ENCODE measurements around the gene NEK6. TPM values are rescaled to one million over a fixed set of nuclear protein-coding genes. Genes with fewer than 3 reads are reported as not detected.

The NEK6 gene
- total RNA-seq, 1 donor from 2014 or later, result 115 TPM

DNA sequence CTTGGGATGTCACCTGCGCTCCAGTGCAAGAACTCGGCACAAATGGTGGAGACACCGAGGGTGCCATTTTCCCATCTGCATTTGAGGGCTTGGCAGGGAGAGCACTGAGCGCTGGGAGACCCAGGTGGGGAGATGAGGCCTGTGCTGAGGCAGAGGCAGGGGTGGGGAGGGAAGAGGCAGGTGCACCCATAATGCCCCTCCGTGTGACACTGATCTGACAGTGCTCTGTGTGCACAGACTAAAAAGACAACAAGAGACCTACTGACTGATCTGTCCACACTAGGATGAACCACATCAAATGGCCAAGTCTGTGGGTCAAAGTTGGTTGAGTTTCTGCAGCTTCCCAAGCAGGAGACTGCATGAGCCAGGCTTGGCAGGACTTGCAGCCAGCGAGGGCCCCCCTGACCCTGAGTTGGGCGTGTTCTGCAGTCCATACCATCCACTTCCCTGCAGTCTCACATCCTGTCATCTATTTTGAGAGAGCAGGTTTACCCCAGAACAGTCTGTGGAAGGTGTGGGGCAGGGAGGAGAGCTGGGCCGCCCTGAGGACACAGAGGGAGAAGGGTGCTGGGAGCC lies 41.9 kb downstream of the NEK6 start:
- H3K27me3 Mint-ChIP-seq (ENCODE audit: unreplicated experiment), result no peaks in the 10 kb centered on the region
- H3K36me3 Mint-ChIP-seq (ENCODE audit: unreplicated experiment), result peaks cover 18% of the 10 kb centered on the region
- H3K4me1 Mint-ChIP-seq (ENCODE audit: unreplicated experiment), result peaks cover 61% of the 10 kb centered on the region
- DNase-seq (ENCODE audit: extremely low spot score, unreplicated experiment), result no peak
- TF ChIP-seq, protein P1, sequence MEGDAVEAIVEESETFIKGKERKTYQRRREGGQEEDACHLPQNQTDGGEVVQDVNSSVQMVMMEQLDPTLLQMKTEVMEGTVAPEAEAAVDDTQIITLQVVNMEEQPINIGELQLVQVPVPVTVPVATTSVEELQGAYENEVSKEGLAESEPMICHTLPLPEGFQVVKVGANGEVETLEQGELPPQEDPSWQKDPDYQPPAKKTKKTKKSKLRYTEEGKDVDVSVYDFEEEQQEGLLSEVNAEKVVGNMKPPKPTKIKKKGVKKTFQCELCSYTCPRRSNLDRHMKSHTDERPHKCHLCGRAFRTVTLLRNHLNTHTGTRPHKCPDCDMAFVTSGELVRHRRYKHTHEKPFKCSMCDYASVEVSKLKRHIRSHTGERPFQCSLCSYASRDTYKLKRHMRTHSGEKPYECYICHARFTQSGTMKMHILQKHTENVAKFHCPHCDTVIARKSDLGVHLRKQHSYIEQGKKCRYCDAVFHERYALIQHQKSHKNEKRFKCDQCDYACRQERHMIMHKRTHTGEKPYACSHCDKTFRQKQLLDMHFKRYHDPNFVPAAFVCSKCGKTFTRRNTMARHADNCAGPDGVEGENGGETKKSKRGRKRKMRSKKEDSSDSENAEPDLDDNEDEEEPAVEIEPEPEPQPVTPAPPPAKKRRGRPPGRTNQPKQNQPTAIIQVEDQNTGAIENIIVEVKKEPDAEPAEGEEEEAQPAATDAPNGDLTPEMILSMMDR (IDR thresholded peaks at IDR 0.05), result no peak
- no peak overlapping the region for H3K4me3 Mint-ChIP-seq (ENCODE audit: unreplicated experiment)
- no peaks in the 10 kb centered on the region for H3K9me3 Mint-ChIP-seq (ENCODE audit: unreplicated experiment)
- H3K27ac Mint-ChIP-seq (ENCODE audit: unreplicated experiment), result peak overlapping the region; percentile 65

DNA sequence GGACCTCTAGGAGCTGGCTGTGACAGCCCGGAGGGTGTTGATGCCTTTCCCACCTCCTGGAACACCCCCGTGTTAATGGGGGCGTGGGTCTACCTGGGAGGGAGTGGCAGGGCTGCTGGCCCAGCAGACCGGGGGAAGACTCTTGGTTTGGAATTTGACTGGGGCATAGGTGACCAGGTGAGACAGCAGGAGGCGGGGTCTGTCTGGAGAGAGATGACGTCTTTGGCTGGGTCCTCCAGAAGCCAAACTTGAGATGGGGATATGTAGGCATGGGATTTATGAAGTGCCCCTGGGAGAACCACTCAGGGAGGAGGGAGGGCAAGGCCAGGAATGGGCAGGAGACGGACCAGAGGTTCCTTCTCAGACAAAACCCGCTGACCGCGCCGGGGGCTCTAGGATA lies 42.6 kb downstream of the NEK6 start:
- no peaks in the 10 kb centered on the region for H3K9me3 Mint-ChIP-seq (ENCODE audit: unreplicated experiment)
- no peak for DNase-seq (ENCODE audit: extremely low spot score, unreplicated experiment)
- H3K4me1 Mint-ChIP-seq (ENCODE audit: unreplicated experiment), result peaks cover 55% of the 10 kb centered on the region
- no peaks in the 10 kb centered on the region for H3K27me3 Mint-ChIP-seq (ENCODE audit: unreplicated experiment)
- H3K4me3 Mint-ChIP-seq (ENCODE audit: unreplicated experiment), result no peak overlapping the region
- H3K36me3 Mint-ChIP-seq (ENCODE audit: unreplicated experiment), result peaks cover 21% of the 10 kb centered on the region
- TF ChIP-seq, protein P1 (IDR thresholded peaks at IDR 0.05), result no peak
- peak overlapping the region; percentile 65 for H3K27ac Mint-ChIP-seq (ENCODE audit: unreplicated experiment)

DNA sequence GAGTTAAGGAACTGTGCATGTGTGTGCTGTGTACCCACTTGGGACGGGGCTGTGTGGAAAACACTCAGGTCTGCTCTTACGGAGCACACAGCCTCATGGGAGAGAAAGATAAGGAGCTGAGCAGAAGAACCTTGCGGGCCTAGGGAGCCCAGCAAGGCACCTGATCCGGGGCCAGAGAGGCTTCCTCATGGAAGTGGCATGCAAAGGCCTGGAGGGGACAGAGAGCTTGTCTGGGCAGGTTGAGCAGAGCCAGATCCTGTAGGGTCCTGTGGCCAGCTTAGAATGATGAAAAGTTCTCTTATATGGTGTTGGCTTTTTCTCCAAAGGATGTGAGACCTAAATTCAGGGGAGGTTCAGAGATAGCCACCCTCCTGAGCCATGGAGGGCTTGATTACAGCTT lies 45.2 kb downstream of the NEK6 start:
- no peak for DNase-seq (ENCODE audit: extremely low spot score, unreplicated experiment)
- peaks cover 48% of the 10 kb centered on the region for H3K4me1 Mint-ChIP-seq (ENCODE audit: unreplicated experiment)
- TF ChIP-seq, protein P1 (IDR thresholded peaks at IDR 0.05), result no peak
- no peaks in the 10 kb centered on the region for H3K27me3 Mint-ChIP-seq (ENCODE audit: unreplicated experiment)
- no peaks in the 10 kb centered on the region for H3K9me3 Mint-ChIP-seq (ENCODE audit: unreplicated experiment)
- H3K36me3 Mint-ChIP-seq (ENCODE audit: unreplicated experiment), result peaks cover 33% of the 10 kb centered on the region
- no peak overlapping the region for H3K4me3 Mint-ChIP-seq (ENCODE audit: unreplicated experiment)
- H3K27ac Mint-ChIP-seq (ENCODE audit: unreplicated experiment), result peak overlapping the region; percentile 4

DNA sequence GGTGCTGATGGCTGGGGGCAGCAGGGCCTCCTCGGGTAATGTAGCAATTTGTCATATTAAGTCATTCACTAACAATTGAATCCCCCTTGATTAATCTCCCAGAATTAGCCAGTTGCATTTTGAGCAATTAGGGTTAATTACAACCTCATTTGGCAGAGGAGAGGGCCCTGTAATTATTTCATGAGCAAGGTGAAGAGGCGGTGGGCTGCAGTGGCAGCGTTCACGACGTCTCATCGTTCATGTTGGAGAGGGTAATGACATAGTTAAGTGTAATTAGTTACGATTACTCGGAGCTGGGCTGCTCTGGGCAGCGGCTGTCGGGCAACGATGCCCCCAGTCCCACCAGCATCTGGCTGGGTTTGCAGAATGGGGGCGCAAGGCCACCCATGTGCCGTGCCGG lies 46.0 kb downstream of the NEK6 start:
- no peak for DNase-seq (ENCODE audit: extremely low spot score, unreplicated experiment)
- Mint-ChIP-seq H3K9me3 (ENCODE audit: unreplicated experiment) (no peaks in the 10 kb centered on the region), H3K36me3 (ENCODE audit: unreplicated experiment) (peaks cover 35% of the 10 kb centered on the region), H3K27ac (ENCODE audit: unreplicated experiment) (no peak overlapping the region), H3K4me3 (ENCODE audit: unreplicated experiment) (no peak overlapping the region), H3K4me1 (ENCODE audit: unreplicated experiment) (peaks cover 43% of the 10 kb centered on the region), H3K27me3 (ENCODE audit: unreplicated experiment) (no peaks in the 10 kb centered on the region)
- TF ChIP-seq, protein P1 (IDR thresholded peaks at IDR 0.05), result no peak

DNA sequence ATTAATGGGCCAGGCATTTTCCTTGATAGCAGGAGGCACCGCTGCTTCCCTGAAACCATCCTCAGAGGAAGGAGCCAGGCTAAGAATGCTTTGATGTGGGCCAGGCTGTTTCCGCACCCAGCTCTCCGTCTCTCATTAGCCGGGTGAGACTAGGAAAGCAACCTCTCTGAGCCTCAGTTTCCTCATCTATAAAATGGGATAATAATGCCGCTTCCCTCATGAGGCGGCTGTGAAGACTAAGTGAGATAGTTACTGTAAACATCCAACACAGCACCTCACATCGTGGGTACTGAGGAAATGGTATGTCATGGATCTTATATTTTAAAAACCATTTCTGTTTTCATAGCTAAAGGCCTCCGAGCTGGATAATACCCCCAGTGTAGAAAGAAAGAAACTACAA lies 46.5 kb downstream of the NEK6 start:
- H3K27ac Mint-ChIP-seq (ENCODE audit: unreplicated experiment), result no peak overlapping the region
- TF ChIP-seq, protein P1 (IDR thresholded peaks at IDR 0.05), result no peak
- no peaks in the 10 kb centered on the region for H3K27me3 Mint-ChIP-seq (ENCODE audit: unreplicated experiment)
- no peak for DNase-seq (ENCODE audit: extremely low spot score, unreplicated experiment)
- H3K36me3 Mint-ChIP-seq (ENCODE audit: unreplicated experiment), result peaks cover 35% of the 10 kb centered on the region
- peaks cover 43% of the 10 kb centered on the region for H3K4me1 Mint-ChIP-seq (ENCODE audit: unreplicated experiment)
- H3K9me3 Mint-ChIP-seq (ENCODE audit: unreplicated experiment), result no peaks in the 10 kb centered on the region
- H3K4me3 Mint-ChIP-seq (ENCODE audit: unreplicated experiment), result no peak overlapping the region

Measured in osteocyte (in vitro differentiated cells).